IMR-90 (cell line): ENCODE measurements around the gene GABRB1. TPM values are rescaled to one million over a fixed set of nuclear protein-coding genes. Genes with fewer than 3 reads are reported as not detected.

Experiments
- ATAC-seq: fragments of 200-7000 bp; cut with Tn5 transposase; 2 replicates; pipeline ENCODE4 v1.9.1; 2020; ENCODE audit warnings: low read depth, mild to moderate bottlenecking, moderate library complexity
- BruUV-seq: library from RNA; stranded (reverse); fragments of 400-500 nt; replicated peaks from 2 replicates; lab custom pipeline; 2021; lab: Mats Ljungman, UMichigan
- CTCF ChIA-PET: fragments of 300-600 bp; formaldehyde crosslinking; extraction: SDS; loops from one replicate; lab custom pipeline; 2021; ENCODE audit warnings: antibody characterized with exemption; lab: Yijun Ruan, JAX
- POLR2A ChIA-PET: fragments of 300-600 bp; sonication (Branson Sonifier 250); formaldehyde crosslinking; loops from one replicate; lab custom pipeline; 2022; ENCODE audit warnings: antibody characterized with exemption; ENCODE audit not compliant: unreplicated experiment; lab: Charles Lee
- DNase-seq: peaks from one replicate; pipeline ENCODE4 v3.0.0; 2013
- H2AFZ ChIP-seq: replicated peaks from 2 replicates; pipeline ENCODE3; 2013; ENCODE audit warnings: low read length, mild to moderate bottlenecking; ENCODE audit not compliant: poor library complexity
- H2AK5ac ChIP-seq: 2 replicates; pipeline ENCODE4 v1.6.1; 2013; ENCODE audit warnings: low read depth, low read length, inconsistent platforms
- H2AK9ac ChIP-seq: replicated peaks from 2 replicates; pipeline ENCODE3; 2013; ENCODE audit warnings: mild to moderate bottlenecking, low read depth, low read length, moderate library complexity; ENCODE audit not compliant: poor library complexity
- H2BK120ac ChIP-seq: 2 replicates; pipeline ENCODE4 v1.6.1; 2013; ENCODE audit warnings: low read depth, low read length, inconsistent platforms
- H2BK15ac ChIP-seq: 3 replicates; pipeline ENCODE4 v1.6.1; 2013; ENCODE audit warnings: low read depth, low read length, inconsistent platforms
- H2BK20ac ChIP-seq: 2 replicates; pipeline ENCODE4 v1.6.1; 2013; ENCODE audit warnings: low read depth, mild to moderate bottlenecking, inconsistent platforms, low read length, moderate library complexity
- H2BK5ac ChIP-seq: 2 replicates; pipeline ENCODE4 v1.6.1; 2013; ENCODE audit warnings: mild to moderate bottlenecking, low read depth, low read length, inconsistent platforms; ENCODE audit not compliant: poor library complexity, severe bottlenecking
- H3K14ac ChIP-seq: replicated peaks from 2 replicates; pipeline ENCODE4 v1.6.1; 2013; ENCODE audit warnings: low read depth, low read length, inconsistent platforms
- H3K18ac ChIP-seq: 2 replicates; pipeline ENCODE4 v1.6.1; 2013; ENCODE audit warnings: low read depth, low read length, control low read depth
- H3K23ac ChIP-seq: 2 replicates; pipeline ENCODE4 v1.6.1; 2013; ENCODE audit warnings: low read depth, low read length, inconsistent platforms
- H3K27ac ChIP-seq: 2 replicates; pipeline ENCODE4 v1.5.1; 2013; ENCODE audit warnings: mild to moderate bottlenecking, control low read depth, low read length; ENCODE audit not compliant: insufficient read depth
- H3K27me3 ChIP-seq: 2 replicates; pipeline ENCODE4 v1.6.1; 2013; ENCODE audit warnings: low read length; ENCODE audit not compliant: control insufficient read depth, insufficient read depth
- H3K36me3 ChIP-seq: 2 replicates; pipeline ENCODE4 v1.6.1; 2013; ENCODE audit warnings: low read length, mixed read lengths; ENCODE audit not compliant: control insufficient read depth, insufficient read depth
- H3K4ac ChIP-seq: 2 replicates; pipeline ENCODE4 v1.6.1; 2013; ENCODE audit warnings: low read depth, low read length, inconsistent platforms
- H3K4me1 ChIP-seq: 2 replicates; pipeline ENCODE4 v1.6.1; 2013; ENCODE audit warnings: low read length, mixed read lengths; ENCODE audit not compliant: control insufficient read depth, insufficient read depth
- H3K4me2 ChIP-seq: 2 replicates; pipeline ENCODE4 v1.6.1; 2013; ENCODE audit warnings: low read depth, mild to moderate bottlenecking, control low read depth, low read length, moderate library complexity
- H3K4me3 ChIP-seq: 2 replicates; pipeline ENCODE4 v1.5.1; 2013; ENCODE audit warnings: low read depth, mild to moderate bottlenecking, control low read depth, low read length, moderate library complexity; ENCODE audit not compliant: insufficient read depth
- H3K56ac ChIP-seq: 2 replicates; pipeline ENCODE4 v1.6.1; 2013; ENCODE audit warnings: low read length, inconsistent platforms; ENCODE audit not compliant: insufficient read depth; ENCODE audit errors: extremely low read depth
- H3K79me1 ChIP-seq, 2 experiments: 2 replicates each; pipeline ENCODE4 v1.6.1; 2013; ENCODE audit warnings: low read length in 2 of 2, inconsistent platforms in 1 of 2, low read depth in 1 of 2
- H3K9ac ChIP-seq: 2 replicates; pipeline ENCODE4 v1.6.1; 2013; ENCODE audit warnings: low read depth, low read length, control low read depth
- H3K9me1 ChIP-seq: 2 replicates; pipeline ENCODE4 v1.6.1; 2013; ENCODE audit warnings: low read length, inconsistent platforms; ENCODE audit not compliant: insufficient read depth
- H3K9me3 ChIP-seq: 2 replicates; pipeline ENCODE4 v1.6.1; 2013; ENCODE audit warnings: low read length; ENCODE audit not compliant: control insufficient read depth, insufficient read depth
- H4K20me1 ChIP-seq: 2 replicates; pipeline ENCODE4 v1.6.1; 2013; ENCODE audit warnings: low read length, inconsistent platforms; ENCODE audit not compliant: insufficient read depth
- H4K5ac ChIP-seq: 2 replicates; pipeline ENCODE4 v1.6.1; 2013; ENCODE audit warnings: mild to moderate bottlenecking, low read depth, low read length, control low read depth
- H4K8ac ChIP-seq, 2 experiments: 2 replicates each; pipeline ENCODE4 v1.6.1; 2013; ENCODE audit warnings: low read depth in 2 of 2, low read length in 2 of 2, control low read depth in 1 of 2, inconsistent platforms in 1 of 2
- H4K91ac ChIP-seq: 2 replicates; pipeline ENCODE4 v1.6.1; 2013; ENCODE audit warnings: low read depth, low read length, inconsistent platforms; ENCODE audit not compliant: insufficient read depth
- BHLHE40 ChIP-seq: fragments of 150-350 bp; IDR thresholded peaks from 2 replicates; pipeline ENCODE4 v1.6.1; 2016; ENCODE audit warnings: mild to moderate bottlenecking, low read depth, low read length
- CEBPB ChIP-seq: IDR thresholded peaks from 2 replicates; pipeline ENCODE4 v1.6.1; 2012; ENCODE audit warnings: low read depth, low read length, improper control_type of control experiment
- CHD1 ChIP-seq: IDR thresholded peaks from 2 replicates; pipeline ENCODE4 v1.6.1; 2012; ENCODE audit warnings: low read depth, low read length, improper control_type of control experiment
- CTCF ChIP-seq: conservative IDR thresholded peaks from 2 replicates; pipeline ENCODE4 v1.5.1; 2012; ENCODE audit warnings: mild to moderate bottlenecking, low read depth, low read length, improper control_type of control experiment
- FOS ChIP-seq: fragments of 150-350 bp; IDR thresholded peaks from 2 replicates; pipeline ENCODE4 v1.6.1; 2016; ENCODE audit warnings: low read depth, low read length
- MAFK ChIP-seq: IDR thresholded peaks from 2 replicates; pipeline ENCODE4 v1.6.1; 2012; ENCODE audit warnings: low read depth, low read length, improper control_type of control experiment
- MAZ ChIP-seq: IDR thresholded peaks from 2 replicates; pipeline ENCODE4 v1.6.1; 2012; ENCODE audit warnings: low read depth, mild to moderate bottlenecking, low read length, improper control_type of control experiment, moderate library complexity, borderline replicate concordance
- MXI1 ChIP-seq: IDR thresholded peaks from 2 replicates; pipeline ENCODE4 v1.6.1; 2012; ENCODE audit warnings: low read depth, mild to moderate bottlenecking, low read length, moderate library complexity, borderline replicate concordance
- POLR2A ChIP-seq: IDR thresholded peaks from 2 replicates; pipeline ENCODE4 v1.6.1; 2012; ENCODE audit warnings: mild to moderate bottlenecking, low read depth, low read length
- RAD21 ChIP-seq: IDR thresholded peaks from 2 replicates; pipeline ENCODE4 v1.6.1; 2012; ENCODE audit warnings: low read length, improper control_type of control experiment
- RCOR1 ChIP-seq: IDR thresholded peaks from 2 replicates; pipeline ENCODE4 v1.6.1; 2012; ENCODE audit warnings: mild to moderate bottlenecking, low read length, improper control_type of control experiment; ENCODE audit not compliant: insufficient replicate concordance
- RFX5 ChIP-seq: IDR thresholded peaks from 2 replicates; pipeline ENCODE4 v1.8.0; 2012; ENCODE audit warnings: low read depth, mild to moderate bottlenecking, low read length, moderate library complexity
- USF2 ChIP-seq: fragments of 150-350 bp; IDR thresholded peaks from 2 replicates; pipeline ENCODE4 v1.6.1; 2017; ENCODE audit warnings: mild to moderate bottlenecking, antibody characterized with exemption, low read length, low read depth
- dilution Hi-C: fragments of 300-500 bp; cut with HindIII; formaldehyde crosslinking; loops from one replicate; pipeline ENCODE4 v1.14.3; 2018; ENCODE audit warnings: low sequenced_read_pairs; ENCODE audit not compliant: unreplicated experiment
- in situ Hi-C: fragments of 300-500 bp; cut with MboI; formaldehyde crosslinking; loops from 3 replicates; pipeline ENCODE4 v1.14.3; 2019; ENCODE audit warnings: low sequenced_read_pairs, inconsistent platforms, mixed read lengths
- intact Hi-C: fragments of 100-400 bp; cut with micrococcal nuclease; formaldehyde crosslinking; loops from 2 replicates; pipeline ENCODE4 v1.10.0; 2022
- polyA plus RNA-seq, 3 experiments: library from polyadenylated mRNA; depleted of rRNA; stranded (reverse); fragments of >200 nt; gene quantifications; 2 replicates each; pipeline ENCODE4 v1.2.3, GENCODE V29; 2012; ENCODE audit warnings: low replicate concordance in 1 of 3
- total RNA-seq: library from RNA; depleted of rRNA; stranded (reverse); fragments of >200 nt; gene quantifications from 2 replicates; pipeline ENCODE4 v1.2.3, GENCODE V29; 2012
- TF ChIP-seq, protein P1 (sequence below): fragments of 150-350 bp; IDR thresholded peaks from 2 replicates; pipeline ENCODE4 v1.6.1; 2016; ENCODE audit warnings: low read depth, mild to moderate bottlenecking, low read length, moderate library complexity, borderline replicate concordance

The GABRB1 gene
- total and polyA plus RNA-seq, 2 of the 4 experiments (the other 2 are of a cell fraction), result 4.7 to 16.1 TPM

- no peak overlapping the region for H3K18ac ChIP-seq
- POLR2A ChIA-PET, result no interaction called here
- H4K5ac ChIP-seq, result no peak overlapping the region
- BruUV-seq, result no TSS peak
- no peaks in the 10 kb centered on the region for H3K4me1 ChIP-seq
- H3K27ac ChIP-seq, result no peak overlapping the region
- dilution Hi-C loops, result no loop called here
- no peak overlapping the region for H4K91ac ChIP-seq
- no peaks in the 10 kb centered on the region for H3K9me3 ChIP-seq
- H3K56ac ChIP-seq, result no peak overlapping the region
- H4K20me1 ChIP-seq, result no peaks in the 10 kb centered on the region
- no peak overlapping the region for H2BK20ac ChIP-seq
- H4K8ac ChIP-seq, result no peak overlapping the region
- no peak overlapping the region for H2AK5ac ChIP-seq
- H3K36me3 ChIP-seq, result no peaks in the 10 kb centered on the region
- H3K79me1 ChIP-seq, result no peaks in the 10 kb centered on the region
- intact Hi-C loops, result no loop called here
- DNase-seq (no peak), ATAC-seq (no peak)
- H3K9ac ChIP-seq, result no peak overlapping the region
- no peak for TF ChIP-seq MAZ
- no peak for TF ChIP-seq MXI1
- TF ChIP-seq RAD21, result no peak
- TF ChIP-seq FOS, result no peak
- no peak for TF ChIP-seq POLR2A
- no peak for TF ChIP-seq RCOR1
- no peak for TF ChIP-seq USF2
- TF ChIP-seq CTCF, result no peak
- TF ChIP-seq RFX5, result no peak
- TF ChIP-seq BHLHE40, result no peak
- TF ChIP-seq, protein P1, sequence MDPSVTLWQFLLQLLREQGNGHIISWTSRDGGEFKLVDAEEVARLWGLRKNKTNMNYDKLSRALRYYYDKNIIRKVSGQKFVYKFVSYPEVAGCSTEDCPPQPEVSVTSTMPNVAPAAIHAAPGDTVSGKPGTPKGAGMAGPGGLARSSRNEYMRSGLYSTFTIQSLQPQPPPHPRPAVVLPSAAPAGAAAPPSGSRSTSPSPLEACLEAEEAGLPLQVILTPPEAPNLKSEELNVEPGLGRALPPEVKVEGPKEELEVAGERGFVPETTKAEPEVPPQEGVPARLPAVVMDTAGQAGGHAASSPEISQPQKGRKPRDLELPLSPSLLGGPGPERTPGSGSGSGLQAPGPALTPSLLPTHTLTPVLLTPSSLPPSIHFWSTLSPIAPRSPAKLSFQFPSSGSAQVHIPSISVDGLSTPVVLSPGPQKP, result no peak
- no peak for TF ChIP-seq CEBPB
- TF ChIP-seq CHD1, result no peak
- no peak for TF ChIP-seq MAFK
- no peak overlapping the region for H3K14ac ChIP-seq
- H2AFZ ChIP-seq, result no peak overlapping the region
- CTCF ChIA-PET, result no interaction called here
- H2BK15ac ChIP-seq, result no peak overlapping the region
- H3K4ac ChIP-seq, result no peak overlapping the region
- in situ Hi-C loops, result no loop called here
- no peak overlapping the region for H3K4me2 ChIP-seq
- H3K23ac ChIP-seq, result no peak overlapping the region
- H3K9me1 ChIP-seq, result no peaks in the 10 kb centered on the region; the same call in 1 of the 2 replicates
- no peak overlapping the region for H2BK120ac ChIP-seq
- H3K27me3 ChIP-seq, result no peaks in the 10 kb centered on the region
- H3K4me3 ChIP-seq, result no peak overlapping the region
- H2AK9ac ChIP-seq, result no peak overlapping the region
- H2BK5ac ChIP-seq, result no peak overlapping the region
Measured at GRCh38 chr4:47434931-47435330, 403.6 kb downstream of the GABRB1 start.
